ENCODE measurements around the gene SPANXN1.
"Not testable (repeated sequence)": the region's sequence is repeated elsewhere in the genome, so short reads cannot be mapped to it uniquely, and the experiment has no call there.

SPANXN1 gene

GRCh38 chrX:145247203-145247602 lies at the start of gene SPANXN1:
SPANXN1 (plus strand) TSS chrX:145247503; CDS start chrX:145247587, 84 bp downstream.
- DNase-seq (ENCODE audit: low spot score), result not testable (repeated sequence)

- DNase-seq (ENCODE audit: low spot score), result no peak
These were observed 48.2 kb upstream of the SPANXN1 start for GRCh38 chrX:145199078-145199477.

- DNase-seq (ENCODE audit: low spot score), result no peak
These were observed 33.8 kb upstream of the SPANXN1 start for GRCh38 chrX:145213504-145213903.

- DNase-seq (ENCODE audit: low spot score), result no peak
These were observed 44.9 kb downstream of the SPANXN1 start for GRCh38 chrX:145292218-145292617.

Measured in germinal center (tissue), 1 donor.